H1 (cell line): ENCODE data around the gene POGZ. TPM values are rescaled to one million over a fixed set of nuclear protein-coding genes. Genes with fewer than 3 reads are reported as not detected.

Experiments
- BACH1 ChIP-seq: IDR thresholded peaks from 2 replicates; pipeline ENCODE4 v1.6.1; 2012; ENCODE audit warnings: low read length, improper control_type of control experiment
- BRCA1 ChIP-seq: IDR thresholded peaks from 2 replicates; pipeline ENCODE4 v1.6.1; 2012; ENCODE audit warnings: low read depth, low read length, improper control_type of control experiment
- CBX8 ChIP-seq: fragments of 300-800, 300-1000 bp; sonication (generic); IDR thresholded peaks from 2 replicates; pipeline ENCODE4 v1.7.1; 2016; ENCODE audit warnings: low read depth, low read length, borderline replicate concordance
- CHD2 ChIP-seq: IDR thresholded peaks from 2 replicates; pipeline ENCODE4 v1.6.1; 2012; ENCODE audit warnings: low read length, improper control_type of control experiment
- E2F6 ChIP-seq: IDR thresholded peaks from 2 replicates; pipeline ENCODE4 v1.6.1; 2012; ENCODE audit warnings: inconsistent platforms
- EGR1 ChIP-seq: IDR thresholded peaks from 2 replicates; pipeline ENCODE4 v1.6.1; 2011; ENCODE audit warnings: low read depth, low read length, borderline replicate concordance
- EP300 ChIP-seq, 2 experiments: IDR thresholded peaks; 1 replicate in 1 of 2; 2 replicates in 1 of 2; pipeline ENCODE4 v1.6.1; 2011 to 2012; ENCODE audit warnings: low read depth in 2 of 2, low read length in 2 of 2, mild to moderate bottlenecking in 2 of 2, borderline replicate concordance in 1 of 2, inconsistent platforms in 1 of 2, moderate library complexity in 1 of 2
- GTF2F1 ChIP-seq: IDR thresholded peaks from 2 replicates; pipeline ENCODE4 v1.6.1; 2012; ENCODE audit warnings: low read depth, low read length, improper control_type of control experiment, borderline replicate concordance
- KDM4A ChIP-seq: IDR thresholded peaks from one replicate; pipeline ENCODE4 v1.7.1; 2012; ENCODE audit warnings: low read depth, mild to moderate bottlenecking, moderate library complexity, low read length, inconsistent platforms; ENCODE audit not compliant: severe bottlenecking
- MAFK ChIP-seq: IDR thresholded peaks from 2 replicates; pipeline ENCODE4 v1.6.1; 2012; ENCODE audit warnings: low read depth, mild to moderate bottlenecking, improper control_type of control experiment, low read length
- NRF1 ChIP-seq: IDR thresholded peaks from 2 replicates; pipeline ENCODE4 v1.6.1; 2011; ENCODE audit warnings: mild to moderate bottlenecking, low read depth, low read length, improper control_type of control experiment
- POLR2A ChIP-seq, 2 experiments: IDR thresholded peaks; 1 replicate in 1 of 2; 2 replicates in 1 of 2; pipeline ENCODE4 v1.6.1; 2011; ENCODE audit warnings: low read depth in 2 of 2, low read length in 2 of 2, mild to moderate bottlenecking in 2 of 2; ENCODE audit errors: control extremely low read depth in 1 of 2
- SIRT6 ChIP-seq: IDR thresholded peaks from one replicate; pipeline ENCODE4 v1.7.1; 2012; ENCODE audit warnings: low read length, inconsistent platforms
- SIX5 ChIP-seq: IDR thresholded peaks from 2 replicates; pipeline ENCODE4 v1.6.1; 2011; ENCODE audit warnings: mild to moderate bottlenecking, low read depth, low read length
- SP2 ChIP-seq: IDR thresholded peaks from 2 replicates; pipeline ENCODE4 v1.6.1; 2012; ENCODE audit warnings: mild to moderate bottlenecking, low read length, inconsistent platforms
- SP4 ChIP-seq: IDR thresholded peaks from 2 replicates; pipeline ENCODE4 v1.6.1; 2012; ENCODE audit warnings: low read length, inconsistent platforms
- SRF ChIP-seq: IDR thresholded peaks from 2 replicates; pipeline ENCODE4 v1.6.1; 2011; ENCODE audit warnings: mild to moderate bottlenecking, low read depth, low read length, moderate library complexity
- SUZ12 ChIP-seq: fragments of 200-600 bp; sonication (generic); IDR thresholded peaks from 2 replicates; pipeline ENCODE4 v1.6.1; 2012; ENCODE audit warnings: mild to moderate bottlenecking, inconsistent platforms, low read length, moderate library complexity, mixed read lengths
- TBP ChIP-seq: IDR thresholded peaks from 2 replicates; pipeline ENCODE4 v1.6.1; 2011; ENCODE audit warnings: low read depth, low read length, improper control_type of control experiment
- ZNF274 ChIP-seq: IDR thresholded peaks from 2 replicates; pipeline ENCODE4 v1.7.0; 2012; ENCODE audit warnings: low read length, borderline replicate concordance; ENCODE audit errors: extremely low read depth
- polyA plus RNA-seq, 7 experiments: library from polyadenylated mRNA; depleted of rRNA in 3 of 7; stranded (reverse) in 5 of 7; unstranded in 2 of 7; fragments of >200 nt in 5 of 7; fragments of 200-250 nt in 2 of 7; gene quantifications; 1 replicate in 5 of 7; 2 replicates in 1 of 7; 4 replicates in 1 of 7; pipeline versions ENCODE4 v1.2.1 to v1.2.3, GENCODE V29; 2011 to 2013; ENCODE audit warnings: missing spikeins in 2 of 7, mixed read lengths in 2 of 7
- total RNA-seq: library from RNA; stranded (reverse); fragmentation: NEBNext Ultra II Directional; extraction: Animal tissue kit (Norgen Biotek cat#: 25700); gene quantifications from 2 replicates; pipeline ENCODE4 v1.2.1, GENCODE V29; 2021
- TF ChIP-seq, protein P1 (sequence below): IDR thresholded peaks from 2 replicates; pipeline ENCODE4 v1.6.1; 2011; ENCODE audit warnings: low read length, improper control_type of control experiment
- TF ChIP-seq, protein P2 (sequence below): IDR thresholded peaks from 2 replicates; pipeline ENCODE4 v1.6.1; 2012; ENCODE audit warnings: inconsistent platforms

The POGZ gene
- total and polyA plus RNA-seq, 2 of the 8 experiments (the other 6 are each of a cell fraction or from before 2014, with no cell fraction given) = 66.4 to 105 TPM

DNA sequence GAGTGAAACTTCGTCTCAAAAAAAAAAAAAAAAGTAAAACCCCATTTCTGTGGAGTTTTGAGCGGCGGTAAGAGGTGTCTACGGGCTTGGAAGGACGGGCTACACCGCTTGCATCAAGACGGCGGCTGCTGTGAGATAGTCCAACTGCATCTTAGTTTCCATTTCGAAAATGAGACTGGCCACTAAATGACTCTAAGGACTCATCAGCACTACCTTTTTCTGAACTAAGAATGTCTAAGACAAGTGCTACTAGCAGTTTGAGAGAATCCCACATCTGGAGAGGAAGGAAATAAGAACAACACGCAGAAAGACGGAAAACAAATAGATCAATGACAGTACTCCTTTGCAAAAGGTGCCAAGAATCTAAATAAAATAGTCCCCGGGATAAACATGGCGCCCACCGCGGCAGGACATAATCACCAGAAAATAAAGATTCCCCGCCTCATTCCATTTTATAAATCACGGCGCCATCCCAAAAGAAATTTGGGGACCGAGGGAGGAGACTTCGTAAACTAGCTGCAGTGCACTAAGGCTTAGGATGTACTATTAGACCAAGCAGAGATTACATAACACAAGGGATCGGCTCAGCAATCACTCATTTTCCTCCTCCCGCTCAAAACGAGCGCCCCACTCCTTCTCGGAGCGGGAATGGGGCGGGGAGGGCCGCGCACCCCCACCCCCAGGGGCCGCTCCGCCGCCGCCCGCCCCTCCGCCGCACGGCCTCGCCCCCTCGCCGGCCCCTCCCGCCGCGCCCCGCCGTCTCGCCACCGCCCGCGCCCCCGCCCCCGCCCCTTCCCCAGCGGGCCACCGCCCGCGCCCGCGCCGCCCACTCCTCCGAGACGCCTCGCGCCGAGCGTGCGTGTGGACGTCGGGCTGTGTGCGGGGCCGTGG lies 1.1 kb downstream of the POGZ start (continued):
- no peak for TF ChIP-seq SIRT6
- no peak for TF ChIP-seq SIX5
- no peak for TF ChIP-seq SP4
- TF ChIP-seq EP300 (IDR thresholded peaks at IDR 0.05; ENCODE audit: borderline replicate concordance in 1 of 2, low read depth in 2 of 2, low read length in 2 of 2) = no peak
- no peak for TF ChIP-seq NRF1
- TF ChIP-seq, protein P1, sequence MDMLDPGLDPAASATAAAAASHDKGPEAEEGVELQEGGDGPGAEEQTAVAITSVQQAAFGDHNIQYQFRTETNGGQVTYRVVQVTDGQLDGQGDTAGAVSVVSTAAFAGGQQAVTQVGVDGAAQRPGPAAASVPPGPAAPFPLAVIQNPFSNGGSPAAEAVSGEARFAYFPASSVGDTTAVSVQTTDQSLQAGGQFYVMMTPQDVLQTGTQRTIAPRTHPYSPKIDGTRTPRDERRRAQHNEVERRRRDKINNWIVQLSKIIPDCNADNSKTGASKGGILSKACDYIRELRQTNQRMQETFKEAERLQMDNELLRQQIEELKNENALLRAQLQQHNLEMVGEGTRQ = no peak
- peak; percentile 58 for TF ChIP-seq TBP
- no peak for TF ChIP-seq BACH1
- no peak for TF ChIP-seq ZNF274
- no peak for TF ChIP-seq SP2
- no peak for TF ChIP-seq SUZ12
- TF ChIP-seq CHD2 = peak; percentile 87
- TF ChIP-seq MAFK = no peak
- TF ChIP-seq, protein P2, sequence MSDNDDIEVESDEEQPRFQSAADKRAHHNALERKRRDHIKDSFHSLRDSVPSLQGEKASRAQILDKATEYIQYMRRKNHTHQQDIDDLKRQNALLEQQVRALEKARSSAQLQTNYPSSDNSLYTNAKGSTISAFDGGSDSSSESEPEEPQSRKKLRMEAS = no peak
- no peak for TF ChIP-seq EGR1
- no peak for TF ChIP-seq E2F6
- TF ChIP-seq POLR2A (IDR thresholded peaks at IDR 0.05; ENCODE audit: control extremely low read depth in 1 of 2, low read depth in 2 of 2, low read length in 2 of 2) = peak in 1 of 2 experiments; percentile 73; a peak in 2 of 3 replicates
- TF ChIP-seq GTF2F1 = no peak
- TF ChIP-seq CBX8 = no peak
- no peak for TF ChIP-seq KDM4A
- no peak for TF ChIP-seq SRF
- no peak for TF ChIP-seq BRCA1
